ENCODE data around the gene TTLL1. TPM values are rescaled to one million over a fixed set of nuclear protein-coding genes. Genes with fewer than 3 reads are reported as not detected.

TTLL1 gene
- total and polyA plus RNA-seq, 2 of the 4 experiments (the other 2 are of a cell fraction) = 10.8 to 13.2 TPM

DNA sequence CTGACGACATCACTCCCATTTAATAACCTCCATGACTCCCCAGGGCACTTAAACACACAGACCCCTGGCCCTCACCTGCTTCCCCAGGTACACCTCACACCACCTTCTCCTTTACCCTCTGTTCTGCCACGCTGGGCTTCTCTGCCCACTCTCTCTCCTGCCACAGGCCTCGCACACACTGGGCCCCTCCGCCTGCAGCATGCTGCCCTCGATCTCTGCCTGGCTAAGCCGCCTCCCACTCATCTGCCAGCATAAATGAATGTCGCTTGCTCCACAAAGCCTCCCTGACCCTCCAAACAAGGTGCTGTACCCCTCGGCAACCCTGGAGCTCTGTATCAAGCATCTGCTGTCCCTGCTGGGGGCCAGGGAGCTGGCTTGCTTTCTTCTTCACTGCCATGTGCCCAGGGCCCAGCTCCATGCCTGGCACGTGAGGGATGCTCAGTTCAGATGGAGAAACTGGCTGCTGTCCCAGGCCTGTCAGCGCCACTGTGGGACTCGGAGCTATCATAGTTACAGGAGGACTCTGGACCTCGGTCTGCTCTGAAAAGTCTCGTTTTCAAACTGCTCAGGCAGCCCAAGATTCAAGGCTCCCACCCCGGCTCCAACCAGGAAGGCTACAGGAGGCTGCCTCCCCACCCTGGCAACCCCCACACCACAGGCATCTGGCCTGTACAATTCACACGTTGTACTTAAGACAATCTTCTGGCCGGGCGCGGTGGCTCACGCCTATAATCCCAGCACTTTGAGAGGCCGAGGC is 11.9 kb downstream of the TTLL1 start:
- DNase-seq (no peak), ATAC-seq (ENCODE audit: low read depth) (no peak)
- H3K23ac ChIP-seq (ENCODE audit: low read depth, low read length) = no peak overlapping the region
- in situ Hi-C loops (cut with MboI; ENCODE audit: low sequenced_read_pairs) (no loop called here), intact Hi-C loops (cut with micrococcal nuclease) (no loop called here), dilution Hi-C loops (cut with HindIII; ENCODE audit: low sequenced_read_pairs, unreplicated experiment) (no loop called here)
- no peak overlapping the region for H4K5ac ChIP-seq (ENCODE audit: low read depth, low read length)
- no peak overlapping the region for H3K4ac ChIP-seq (ENCODE audit: low read depth, low read length)
- no peak overlapping the region for H3K27ac ChIP-seq (ENCODE audit: insufficient read depth, low read length)
- no peaks in the 10 kb centered on the region for H3K27me3 ChIP-seq (ENCODE audit: control insufficient read depth, insufficient read depth, low read length)
- no peak overlapping the region for H2AK5ac ChIP-seq (ENCODE audit: low read depth, low read length)
- no peak overlapping the region for H3K4me2 ChIP-seq (ENCODE audit: low read depth, low read length)
- no peak overlapping the region for H3K56ac ChIP-seq (ENCODE audit: extremely low read depth, insufficient read depth, low read length)
- H3K36me3 ChIP-seq (ENCODE audit: control insufficient read depth, insufficient read depth, low read length) = no peaks in the 10 kb centered on the region; the same call in none of the 2 replicates
- no peak overlapping the region for H4K91ac ChIP-seq (ENCODE audit: insufficient read depth, low read depth, low read length)
- no peak overlapping the region for H3K9ac ChIP-seq (ENCODE audit: low read depth, low read length)
- TF ChIP-seq MXI1 (IDR thresholded peaks at IDR 0.05; ENCODE audit: borderline replicate concordance, low read depth, low read length) (no peak), MAZ (IDR thresholded peaks at IDR 0.05; ENCODE audit: borderline replicate concordance, low read depth, low read length) (no peak), RAD21 (IDR thresholded peaks at IDR 0.05; ENCODE audit: low read length) (no peak), MAFK (IDR thresholded peaks at IDR 0.05; ENCODE audit: low read depth, low read length) (no peak), NFE2L2 (IDR thresholded peaks at IDR 0.05; ENCODE audit: low read depth, low read length) (no peak)
- TF ChIP-seq, protein P1, sequence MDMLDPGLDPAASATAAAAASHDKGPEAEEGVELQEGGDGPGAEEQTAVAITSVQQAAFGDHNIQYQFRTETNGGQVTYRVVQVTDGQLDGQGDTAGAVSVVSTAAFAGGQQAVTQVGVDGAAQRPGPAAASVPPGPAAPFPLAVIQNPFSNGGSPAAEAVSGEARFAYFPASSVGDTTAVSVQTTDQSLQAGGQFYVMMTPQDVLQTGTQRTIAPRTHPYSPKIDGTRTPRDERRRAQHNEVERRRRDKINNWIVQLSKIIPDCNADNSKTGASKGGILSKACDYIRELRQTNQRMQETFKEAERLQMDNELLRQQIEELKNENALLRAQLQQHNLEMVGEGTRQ (IDR thresholded peaks at IDR 0.05; ENCODE audit: low read depth, low read length) = no peak
- H4K8ac ChIP-seq (ENCODE audit: low read depth in 2 of 2, low read length in 2 of 2) = no peak overlapping the region
- no peak overlapping the region for H2BK5ac ChIP-seq (ENCODE audit: low read depth, low read length, poor library complexity, severe bottlenecking)
- ChIA-PET CTCF (no interaction called here), POLR2A (ENCODE audit: unreplicated experiment) (no interaction called here)
- 68% methylated on average over 15 of the region's 20 CpGs; no CpG with 5 or more reads in 1 of the 2 experiments for WGBS, 2 experiments (ENCODE audit: extremely low coverage in 2 of 2, insufficient read length in 1 of 2)
- BruUV-seq (replicated peaks) = no TSS peak
- H3K18ac ChIP-seq (ENCODE audit: low read depth, low read length) = no peak overlapping the region
- H2BK15ac ChIP-seq (ENCODE audit: low read depth, low read length) = no peak overlapping the region
- H3K9me3 ChIP-seq (ENCODE audit: control insufficient read depth, insufficient read depth, low read length) = no peaks in the 10 kb centered on the region
- peaks cover 3% of the 10 kb centered on the region; the same call in 1 of the 2 replicates for H3K9me1 ChIP-seq (ENCODE audit: insufficient read depth, low read length)
- H2AFZ ChIP-seq (replicated peaks; ENCODE audit: low read length, poor library complexity) = no peak overlapping the region
- H4K20me1 ChIP-seq (ENCODE audit: insufficient read depth, low read length) = peaks cover 3% of the 10 kb centered on the region; the same call in 1 of the 2 replicates
- no peaks in the 10 kb centered on the region for H3K4me1 ChIP-seq (ENCODE audit: control insufficient read depth, insufficient read depth, low read length)
- no peaks in the 10 kb centered on the region for H3K79me1 ChIP-seq (ENCODE audit: low read depth in 1 of 2, low read length in 2 of 2)
- no peak overlapping the region for H2AK9ac ChIP-seq (replicated peaks; ENCODE audit: low read depth, low read length, poor library complexity)
- H2BK120ac ChIP-seq (ENCODE audit: low read depth, low read length) = no peak overlapping the region
- no peak overlapping the region for H2BK20ac ChIP-seq (ENCODE audit: low read depth, low read length)
- no peak overlapping the region for H3K14ac ChIP-seq (replicated peaks; ENCODE audit: low read depth, low read length)
- H3K4me3 ChIP-seq (ENCODE audit: insufficient read depth, low read depth, low read length) = no peak overlapping the region
